Nephron progenitor cell (in vitro differentiated cells): ENCODE data around the gene ENTR1.

Experiments
- DNase-seq: peaks from one replicate; pipeline ENCODE4 v3.0.0; 2021
- H3K27ac Mint-ChIP-seq: 2 replicates; pipeline ENCODE4 v1.8.0; 2021; ENCODE audit warnings: mild to moderate bottlenecking, moderate library complexity, mixed read lengths
- H3K27me3 Mint-ChIP-seq: 2 replicates; pipeline ENCODE4 v1.8.0; 2021; ENCODE audit warnings: mild to moderate bottlenecking, low read depth, mixed read lengths; ENCODE audit not compliant: poor library complexity
- H3K36me3 Mint-ChIP-seq: 2 replicates; pipeline ENCODE4 v1.8.0; 2021; ENCODE audit warnings: low read depth, mixed read lengths
- H3K4me1 Mint-ChIP-seq: 2 replicates; pipeline ENCODE4 v1.8.0; 2021; ENCODE audit warnings: mixed read lengths
- H3K4me3 Mint-ChIP-seq: 2 replicates; pipeline ENCODE4 v1.8.0; 2021; ENCODE audit warnings: mild to moderate bottlenecking, moderate library complexity, mixed read lengths
- H3K9me3 Mint-ChIP-seq: 2 replicates; pipeline ENCODE4 v1.8.0; 2021; ENCODE audit warnings: mild to moderate bottlenecking, moderate library complexity, mixed read lengths
- CTCF ChIP-seq: fragments of 200-600 bp; sonication (generic); IDR thresholded peaks from 2 replicates; pipeline ENCODE4 v1.5.0; 2021; ENCODE audit warnings: antibody characterized with exemption

ENTR1 gene

DNA sequence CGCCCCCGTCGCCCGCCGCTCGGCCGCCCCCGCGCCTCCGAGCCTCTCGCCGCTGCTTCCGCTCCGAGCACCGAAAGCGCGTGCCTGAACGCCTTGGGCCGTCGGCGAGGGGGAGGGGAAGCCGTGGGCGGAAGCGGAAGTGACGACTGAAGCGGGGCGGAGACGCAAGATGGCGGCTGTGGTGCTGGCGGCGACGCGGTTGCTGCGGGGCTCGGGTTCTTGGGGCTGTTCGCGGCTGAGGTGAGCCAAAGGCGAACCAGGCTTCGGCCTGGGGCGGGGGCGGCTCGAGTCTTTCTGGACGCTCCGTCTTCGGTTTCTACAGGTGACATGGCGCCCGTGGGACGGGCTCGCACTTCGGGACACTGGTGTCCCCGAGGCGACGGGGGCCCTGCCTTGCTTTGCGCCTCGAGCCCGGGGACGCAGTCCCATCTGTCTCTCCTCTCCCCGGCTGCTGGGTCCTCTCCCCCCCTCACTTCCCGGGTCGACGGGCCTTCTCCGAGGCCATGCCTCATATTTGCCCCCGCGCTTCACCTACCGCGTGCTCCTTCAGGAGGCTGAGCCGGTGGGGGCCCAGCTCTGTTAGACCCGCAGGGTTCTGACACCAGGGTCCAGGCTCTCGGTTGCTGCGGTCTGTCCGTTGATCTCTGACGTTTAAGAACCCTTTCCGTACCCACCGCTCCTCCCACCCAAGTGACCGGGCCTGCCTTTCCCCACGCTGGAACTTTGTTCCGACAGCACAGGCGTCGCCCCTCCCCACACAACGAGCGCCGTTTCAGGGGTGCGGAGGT lies at the start of gene ENTR1, which contains the start of gene PMPCA:
Gene ENTR1, minus strand, starts transcription at position 115 of the 788 bp plus-strand sequence. CDS start 217 bp downstream, outside the sequence.
Gene PMPCA, plus strand, starts transcription at position 159 of the 788 bp plus-strand sequence. Its CDS starts 11 bp downstream, at position 170.
- H3K27me3 Mint-ChIP-seq = peaks cover 5% of the 10 kb centered on the region
- peak within 1 kb of the TSS; percentile 87 for H3K27ac Mint-ChIP-seq
- peak; percentile 97 for DNase-seq
- peaks cover 38% of the 10 kb centered on the region for H3K4me1 Mint-ChIP-seq
- H3K4me3 Mint-ChIP-seq = peak within 1 kb of the TSS; percentile 97
- H3K36me3 Mint-ChIP-seq = peaks cover 45% of the 10 kb centered on the region
- H3K9me3 Mint-ChIP-seq = no peaks in the 10 kb centered on the region
- TF ChIP-seq CTCF = no peak

GRCh38 chr9:136459425-136459824 lies 49.0 kb upstream of the ENTR1 start:
- Mint-ChIP-seq H3K27ac (no peak overlapping the region), H3K9me3 (no peaks in the 10 kb centered on the region), H3K27me3 (no peaks in the 10 kb centered on the region), H3K36me3 (peaks cover 73% of the 10 kb centered on the region), H3K4me3 (no peak overlapping the region), H3K4me1 (no peaks in the 10 kb centered on the region)
- no peak for TF ChIP-seq CTCF
- DNase-seq = no peak

DNA sequence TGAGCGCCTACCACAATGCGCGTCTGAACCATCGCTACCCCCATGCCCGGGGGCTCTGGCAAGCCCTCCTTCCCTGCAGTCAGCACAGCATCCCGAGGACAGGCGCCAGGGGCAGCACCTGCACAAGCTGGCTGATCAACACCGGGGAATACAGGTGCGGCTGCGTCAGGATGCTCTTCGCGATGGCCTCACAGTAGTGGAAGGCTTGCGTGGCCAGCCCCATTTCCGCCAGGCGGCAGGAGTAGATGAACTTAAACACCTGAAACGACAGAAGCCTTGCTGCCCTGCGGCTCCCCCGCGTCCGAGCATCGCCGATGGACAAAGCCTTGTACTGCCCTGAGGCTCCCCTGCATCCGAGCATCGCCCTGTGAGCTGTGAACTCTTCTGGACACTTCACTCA lies 46.9 kb upstream of the ENTR1 start:
- no peak for DNase-seq
- H3K27me3 Mint-ChIP-seq = no peaks in the 10 kb centered on the region
- TF ChIP-seq CTCF = no peak
- H3K9me3 Mint-ChIP-seq = no peaks in the 10 kb centered on the region
- no peak overlapping the region for H3K27ac Mint-ChIP-seq
- H3K36me3 Mint-ChIP-seq = peaks cover 69% of the 10 kb centered on the region
- no peak overlapping the region for H3K4me3 Mint-ChIP-seq
- no peaks in the 10 kb centered on the region for H3K4me1 Mint-ChIP-seq

DNA sequence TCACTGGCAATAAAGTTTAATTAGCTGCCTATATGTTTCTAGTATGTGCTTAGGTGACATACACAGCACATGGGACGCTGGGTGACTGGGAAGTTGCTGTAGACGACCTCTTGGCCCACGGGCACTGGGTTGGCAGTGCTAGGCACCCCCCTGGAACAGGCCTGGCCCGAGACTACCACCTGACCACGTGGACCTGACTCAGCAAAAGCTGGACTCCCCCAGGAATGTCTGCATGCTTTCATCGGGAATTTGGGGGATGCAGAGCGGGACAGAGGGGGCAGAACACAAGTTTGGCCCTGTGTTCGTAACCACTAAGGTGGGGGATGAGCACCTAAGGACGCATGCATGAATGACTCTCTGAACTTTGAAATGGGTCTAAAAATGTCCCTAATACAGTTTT lies 45.8 kb upstream of the ENTR1 start:
- Mint-ChIP-seq H3K27me3 (no peaks in the 10 kb centered on the region), H3K27ac (no peak overlapping the region), H3K9me3 (no peaks in the 10 kb centered on the region), H3K4me1 (no peaks in the 10 kb centered on the region), H3K36me3 (peaks cover 70% of the 10 kb centered on the region), H3K4me3 (no peak overlapping the region)
- no peak for TF ChIP-seq CTCF
- no peak for DNase-seq

GRCh38 chr9:136455043-136456002 lies 44.9 kb upstream of the ENTR1 start:
- no peaks in the 10 kb centered on the region for H3K27me3 Mint-ChIP-seq
- no peak for TF ChIP-seq CTCF
- no peaks in the 10 kb centered on the region for H3K4me1 Mint-ChIP-seq
- H3K27ac Mint-ChIP-seq = peak overlapping the region; percentile 84
- H3K9me3 Mint-ChIP-seq = no peaks in the 10 kb centered on the region
- DNase-seq = no peak
- no peak overlapping the region for H3K4me3 Mint-ChIP-seq
- H3K36me3 Mint-ChIP-seq = peaks cover 73% of the 10 kb centered on the region
